ENCODE results near the gene CASQ2.
A peak's percentile ranks its signal among the peaks of the same experiment; 100 is the strongest.

The CASQ2 gene

DNA sequence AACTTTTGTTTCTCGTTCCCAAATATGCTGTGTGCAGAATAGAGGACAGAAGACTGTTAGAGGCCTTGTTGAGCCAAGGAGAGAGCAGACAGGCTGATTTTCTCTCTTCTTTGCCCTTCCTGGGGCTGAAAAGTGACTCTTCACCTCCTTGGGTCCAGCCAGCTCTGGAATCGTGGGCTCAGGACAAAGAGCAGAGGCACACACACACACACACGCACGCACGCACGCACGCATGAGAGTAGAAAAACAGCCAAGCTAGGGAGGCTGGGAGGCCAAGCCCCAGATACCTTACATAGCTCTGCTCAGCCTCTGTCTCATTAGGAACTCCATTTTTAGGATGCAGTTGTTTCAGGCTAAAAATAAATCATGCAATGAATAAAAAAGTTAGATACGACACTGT, at the start of gene CASQ2:
TSS of gene CASQ2 (minus strand) at position 166 of the 400 bp plus-strand sequence. CDS start 173 bp downstream, outside the sequence.
- Histone ChIP-seq H3K27ac (peak within 1 kb of the TSS; percentile 67 to 91), H3K4me3 (peak within 1 kb of the TSS; percentile 70)
- DNase-seq (ENCODE audit: low spot score) = peak; percentile 84
- TF ChIP-seq, protein P1, sequence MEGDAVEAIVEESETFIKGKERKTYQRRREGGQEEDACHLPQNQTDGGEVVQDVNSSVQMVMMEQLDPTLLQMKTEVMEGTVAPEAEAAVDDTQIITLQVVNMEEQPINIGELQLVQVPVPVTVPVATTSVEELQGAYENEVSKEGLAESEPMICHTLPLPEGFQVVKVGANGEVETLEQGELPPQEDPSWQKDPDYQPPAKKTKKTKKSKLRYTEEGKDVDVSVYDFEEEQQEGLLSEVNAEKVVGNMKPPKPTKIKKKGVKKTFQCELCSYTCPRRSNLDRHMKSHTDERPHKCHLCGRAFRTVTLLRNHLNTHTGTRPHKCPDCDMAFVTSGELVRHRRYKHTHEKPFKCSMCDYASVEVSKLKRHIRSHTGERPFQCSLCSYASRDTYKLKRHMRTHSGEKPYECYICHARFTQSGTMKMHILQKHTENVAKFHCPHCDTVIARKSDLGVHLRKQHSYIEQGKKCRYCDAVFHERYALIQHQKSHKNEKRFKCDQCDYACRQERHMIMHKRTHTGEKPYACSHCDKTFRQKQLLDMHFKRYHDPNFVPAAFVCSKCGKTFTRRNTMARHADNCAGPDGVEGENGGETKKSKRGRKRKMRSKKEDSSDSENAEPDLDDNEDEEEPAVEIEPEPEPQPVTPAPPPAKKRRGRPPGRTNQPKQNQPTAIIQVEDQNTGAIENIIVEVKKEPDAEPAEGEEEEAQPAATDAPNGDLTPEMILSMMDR (IDR thresholded peaks at IDR 0.05) = no peak

DNA sequence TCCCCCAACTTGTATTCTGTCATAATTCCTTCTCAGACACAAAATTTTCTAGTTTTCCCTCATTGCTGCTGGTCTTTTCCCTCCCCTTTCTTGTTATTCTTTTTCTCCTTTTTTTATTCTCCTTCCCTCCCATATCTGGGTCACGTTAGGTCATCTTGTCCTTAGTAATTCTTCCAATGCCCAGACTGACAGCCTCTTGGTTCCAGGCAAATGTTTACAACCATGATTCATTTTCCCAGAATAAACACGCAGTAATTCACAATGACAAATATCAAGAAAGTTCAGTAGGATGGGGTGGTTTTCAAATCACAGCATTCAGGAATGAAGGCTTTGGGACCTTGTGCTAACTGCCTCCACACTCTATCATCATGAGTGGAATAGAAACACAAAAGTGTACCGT, 47.2 kb upstream of the CASQ2 start:
- Histone ChIP-seq H3K4me3 (no peak overlapping the region), H3K27ac (no peak overlapping the region)
- DNase-seq (ENCODE audit: low spot score) = no peak
- TF ChIP-seq, protein P1 (IDR thresholded peaks at IDR 0.05) = no peak

DNA sequence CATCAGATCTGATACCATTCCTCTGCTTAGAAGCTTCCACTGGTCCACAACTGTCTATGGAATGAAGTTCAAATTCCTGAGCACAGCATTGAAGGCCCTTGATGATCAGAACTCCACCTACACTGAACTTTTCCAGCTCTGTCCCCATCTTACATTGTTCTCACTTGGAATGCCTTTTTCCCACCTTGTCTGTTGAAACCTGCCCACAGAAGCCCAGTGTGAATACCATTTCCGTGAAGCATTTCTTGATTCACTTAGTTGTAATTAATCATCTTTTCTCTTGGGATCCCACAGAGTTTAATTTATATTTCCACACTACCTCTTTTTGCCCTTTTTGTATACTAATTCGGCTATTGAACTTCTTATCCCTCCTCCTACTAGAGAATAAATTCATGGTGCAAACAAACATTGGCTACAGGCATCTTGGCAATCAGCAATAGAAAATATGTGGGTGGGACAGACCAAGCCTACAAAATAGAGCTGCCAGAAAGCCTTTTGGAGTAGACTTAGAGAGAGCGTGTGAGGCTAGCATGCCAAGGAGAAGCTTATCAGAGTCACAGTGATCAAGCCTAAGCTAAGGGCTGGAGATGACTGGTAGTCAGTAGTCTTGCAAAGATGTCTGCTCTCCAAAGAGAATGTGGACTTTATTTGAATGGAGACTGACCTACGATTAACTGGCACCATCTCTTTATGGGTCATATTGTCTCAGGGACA, 46.3 kb upstream of the CASQ2 start:
- Histone ChIP-seq H3K4me3 (no peak overlapping the region), H3K27ac (no peak overlapping the region)
- no peak for DNase-seq (ENCODE audit: low spot score)
- TF ChIP-seq, protein P1 (IDR thresholded peaks at IDR 0.05) = no peak

- Histone ChIP-seq H3K27ac (no peak overlapping the region), H3K4me3 (no peak overlapping the region)
- TF ChIP-seq, protein P1 (IDR thresholded peaks at IDR 0.05) = no peak
- DNase-seq (ENCODE audit: low spot score) = no peak
Observed at GRCh38 chr1:115813727-115814126, 45.2 kb upstream of the CASQ2 start.

- H3K4me3 ChIP-seq = no peak overlapping the region
- no peak for DNase-seq (ENCODE audit: low spot score)
- TF ChIP-seq, protein P1 (IDR thresholded peaks at IDR 0.05) = no peak
- H3K27ac ChIP-seq = no peak overlapping the region
Observed at GRCh38 chr1:115811140-115811828, 42.8 kb upstream of the CASQ2 start.

GRCh38 chr1:115810609-115811008, 42.1 kb upstream of the CASQ2 start:
- TF ChIP-seq, protein P1 (IDR thresholded peaks at IDR 0.05) = no peak
- no peak overlapping the region for H3K27ac ChIP-seq

GRCh38 chr1:115809847-115810246, 41.3 kb upstream of the CASQ2 start:
- H3K4me3 ChIP-seq = no peak overlapping the region
- TF ChIP-seq, protein P1 (IDR thresholded peaks at IDR 0.05) = no peak
- no peak for DNase-seq (ENCODE audit: low spot score)

More at GRCh38 chr1:115810609-115811008, 42.1 kb upstream of the CASQ2 start:
- H3K4me3 ChIP-seq = no peak overlapping the region
- no peak for DNase-seq (ENCODE audit: low spot score)

More at GRCh38 chr1:115809847-115810246, 41.3 kb upstream of the CASQ2 start:
- H3K27ac ChIP-seq = no peak overlapping the region

Measured in coronary artery (tissue), 2 donors.